Astrocyte of the spinal cord (primary cell): ENCODE results near the gene INPP4A.

Experiments
- DNase-seq: peaks from one replicate; pipeline ENCODE4 v3.0.0; 2011; ENCODE audit warnings: low read depth, low spot score
- H3K4me3 ChIP-seq: 2 replicates; pipeline ENCODE4 v1.5.1; 2011; ENCODE audit warnings: low read depth, mild to moderate bottlenecking, low read length, moderate library complexity
- in situ Hi-C: cut with HindIII; loops from 2 replicates; pipeline ENCODE4 v1.10.0; 2017; ENCODE audit warnings: low sequenced_read_pairs
- TF ChIP-seq, protein P1 (sequence below): IDR thresholded peaks from 2 replicates; pipeline ENCODE4 v1.5.1; 2012; ENCODE audit warnings: low read depth, mild to moderate bottlenecking, low read length, inconsistent platforms

Gene INPP4A

DNA sequence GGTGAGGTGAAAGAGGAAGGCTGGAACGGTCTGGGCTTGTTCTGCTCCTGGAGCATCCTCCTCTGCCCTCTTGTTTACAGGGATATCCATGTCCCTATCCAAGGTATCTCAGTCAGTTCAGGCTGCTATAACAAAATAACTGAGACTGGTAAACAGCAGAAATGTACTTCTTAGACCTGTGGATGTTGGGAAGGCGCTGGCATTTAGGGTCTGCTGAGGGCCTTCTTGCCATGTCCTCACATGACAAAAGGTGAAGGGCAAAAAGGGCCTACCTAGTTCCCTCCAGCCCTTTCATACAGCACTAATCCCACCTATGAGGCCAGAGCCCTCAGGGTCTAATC, 65.6 kb downstream of the INPP4A start:
- DNase-seq, result no peak
- H3K4me3 ChIP-seq, result no peak overlapping the region
- TF ChIP-seq, protein P1, sequence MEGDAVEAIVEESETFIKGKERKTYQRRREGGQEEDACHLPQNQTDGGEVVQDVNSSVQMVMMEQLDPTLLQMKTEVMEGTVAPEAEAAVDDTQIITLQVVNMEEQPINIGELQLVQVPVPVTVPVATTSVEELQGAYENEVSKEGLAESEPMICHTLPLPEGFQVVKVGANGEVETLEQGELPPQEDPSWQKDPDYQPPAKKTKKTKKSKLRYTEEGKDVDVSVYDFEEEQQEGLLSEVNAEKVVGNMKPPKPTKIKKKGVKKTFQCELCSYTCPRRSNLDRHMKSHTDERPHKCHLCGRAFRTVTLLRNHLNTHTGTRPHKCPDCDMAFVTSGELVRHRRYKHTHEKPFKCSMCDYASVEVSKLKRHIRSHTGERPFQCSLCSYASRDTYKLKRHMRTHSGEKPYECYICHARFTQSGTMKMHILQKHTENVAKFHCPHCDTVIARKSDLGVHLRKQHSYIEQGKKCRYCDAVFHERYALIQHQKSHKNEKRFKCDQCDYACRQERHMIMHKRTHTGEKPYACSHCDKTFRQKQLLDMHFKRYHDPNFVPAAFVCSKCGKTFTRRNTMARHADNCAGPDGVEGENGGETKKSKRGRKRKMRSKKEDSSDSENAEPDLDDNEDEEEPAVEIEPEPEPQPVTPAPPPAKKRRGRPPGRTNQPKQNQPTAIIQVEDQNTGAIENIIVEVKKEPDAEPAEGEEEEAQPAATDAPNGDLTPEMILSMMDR, result no peak
- in situ Hi-C loops, result no loop called here

DNA sequence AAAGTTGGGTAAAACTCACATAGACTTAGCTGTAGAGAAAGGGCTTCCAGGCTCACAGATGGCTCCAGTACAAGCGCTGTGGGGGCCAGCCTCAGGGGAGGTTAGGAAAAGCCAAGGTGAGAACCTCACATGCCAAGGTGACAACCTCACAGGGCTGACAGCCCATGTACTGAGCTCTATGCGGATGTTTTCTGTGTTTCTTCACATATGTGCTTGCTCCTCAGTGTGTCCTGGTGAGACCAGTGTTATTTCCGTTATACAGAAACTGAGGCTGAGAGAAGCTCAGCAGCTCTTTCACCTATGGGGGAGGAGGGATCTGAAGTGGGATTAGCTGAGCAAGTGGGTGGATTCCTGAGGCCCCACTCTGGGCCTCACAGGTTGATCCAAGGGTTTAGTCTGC, 67.3 kb downstream of the INPP4A start:
- DNase-seq, result no peak
- in situ Hi-C loops, result no loop called here
- H3K4me3 ChIP-seq, result no peak overlapping the region
- TF ChIP-seq, protein P1, result no peak

DNA sequence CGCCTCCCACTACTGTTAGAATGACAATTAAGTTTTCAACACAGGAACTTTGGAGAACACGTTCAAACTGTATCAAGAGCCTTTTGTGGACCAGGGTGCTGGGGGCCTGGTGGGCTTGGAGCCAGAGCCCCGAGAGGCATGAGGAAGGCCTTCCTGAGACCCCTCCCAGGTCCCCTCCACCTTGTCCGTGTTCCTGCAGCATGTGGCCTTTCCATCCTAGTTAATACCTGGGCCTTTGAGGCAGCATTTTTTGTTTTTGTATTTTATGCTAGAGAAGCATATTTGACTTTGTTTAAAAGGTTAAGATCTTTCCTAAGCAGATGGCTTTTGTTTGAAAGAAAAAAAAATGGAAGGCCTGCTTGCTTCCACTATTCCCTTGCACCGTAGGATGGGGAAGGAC, 68.0 kb downstream of the INPP4A start:
- TF ChIP-seq, protein P1, result no peak
- H3K4me3 ChIP-seq, result no peak overlapping the region
- no peak for DNase-seq
- in situ Hi-C loops, result no loop called here

DNA sequence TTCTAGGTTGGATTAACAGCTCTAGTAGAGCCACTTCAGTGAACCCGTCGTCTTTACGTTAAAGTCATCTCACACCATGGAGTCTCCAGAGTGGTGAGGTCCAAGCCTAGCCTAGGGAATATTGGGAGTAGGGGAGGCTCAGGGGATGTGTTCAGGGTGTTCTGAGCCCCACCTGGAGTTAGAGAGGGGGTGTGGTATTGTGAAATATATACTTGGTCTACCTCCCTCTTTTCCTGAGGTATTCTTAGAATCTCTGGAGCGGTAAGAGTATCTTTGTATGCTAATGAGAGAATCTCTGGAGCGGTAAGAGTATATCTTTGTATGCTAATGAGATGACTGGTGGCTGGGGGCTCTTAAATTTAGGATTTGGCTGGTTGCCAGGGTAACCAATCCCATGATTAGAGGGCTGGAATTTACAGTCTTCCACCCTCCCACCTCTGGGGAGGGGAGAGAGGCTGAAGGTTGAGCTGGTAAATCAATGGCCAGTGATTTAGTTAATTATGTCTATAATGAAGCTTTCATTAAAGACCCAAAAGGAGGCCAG, 69.5 kb downstream of the INPP4A start:
- in situ Hi-C loops, result no loop called here
- TF ChIP-seq, protein P1, result no peak
- DNase-seq, result no peak
- no peak overlapping the region for H3K4me3 ChIP-seq

DNA sequence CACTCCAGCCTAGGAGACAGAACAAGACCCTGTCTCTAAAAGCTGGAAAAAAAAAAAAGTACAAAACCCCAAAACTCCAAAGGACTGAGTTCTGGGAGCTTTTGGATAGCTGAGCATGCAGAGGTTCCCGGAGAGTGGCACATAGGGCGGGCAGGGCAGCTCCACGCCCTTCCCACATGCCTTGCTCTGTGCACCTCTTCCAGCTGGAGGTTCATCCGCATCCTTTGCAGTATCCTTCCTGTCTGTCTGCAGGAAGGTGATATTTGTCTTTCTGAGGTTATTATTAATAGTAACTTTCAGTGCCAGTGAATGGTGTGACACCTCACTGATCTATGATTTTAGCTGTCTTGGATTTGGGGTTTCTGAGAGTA, 70.2 kb downstream of the INPP4A start:
- in situ Hi-C loops, result no loop called here
- no peak overlapping the region for H3K4me3 ChIP-seq
- TF ChIP-seq, protein P1, result no peak
- no peak for DNase-seq

DNA sequence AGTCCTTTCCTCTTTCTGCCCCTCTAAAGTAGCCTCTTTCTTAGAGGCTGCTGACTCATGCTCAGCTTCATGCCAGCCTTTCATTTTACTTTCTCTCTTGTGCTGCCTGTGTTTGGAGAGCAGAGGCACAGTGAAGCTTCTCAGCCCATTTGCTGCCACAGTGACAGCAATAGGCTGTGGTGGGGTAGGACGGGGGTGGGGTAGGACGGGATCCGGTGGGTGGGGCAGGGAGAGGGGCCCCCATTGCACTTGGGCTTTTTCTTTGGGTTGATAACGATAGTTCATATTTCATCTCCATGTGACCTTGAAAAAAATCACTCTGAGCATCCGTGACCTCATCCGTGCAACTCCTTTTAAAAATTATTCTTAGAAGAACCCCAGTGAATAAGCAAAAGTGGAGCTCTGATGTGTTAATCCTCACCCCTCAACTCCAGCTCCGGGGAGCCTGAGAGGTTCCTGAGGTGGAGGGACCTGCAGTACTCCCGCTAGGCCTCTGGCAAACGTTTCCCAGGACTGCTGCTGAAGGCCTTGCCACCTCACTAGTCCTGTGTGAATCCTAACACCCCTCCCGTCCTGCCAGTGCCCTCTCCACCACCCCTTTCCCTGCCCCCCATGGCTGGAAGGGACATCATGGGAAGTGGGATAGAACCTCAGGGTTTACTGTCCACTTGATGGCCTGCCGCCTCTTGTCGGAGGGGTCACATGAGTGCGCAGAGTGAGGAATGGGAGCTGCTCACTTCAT, 70.8 kb downstream of the INPP4A start:
- in situ Hi-C loops, result no loop called here
- H3K4me3 ChIP-seq, result no peak overlapping the region
- peak; percentile 60 for DNase-seq
- TF ChIP-seq, protein P1, result no peak
